HG03521 (cell line): Measurements from ENCODE around the gene ARID1A.
A peak's percentile ranks its signal among the peaks of the same experiment; 100 is the strongest.
"Not testable (repeated sequence)": the region's sequence is repeated elsewhere in the genome, so short reads cannot be mapped to it uniquely, and the experiment has no call there.

Source experiments
- ATAC-seq: cut with Tn5 transposase; IDR thresholded peaks from one replicate; pipeline ENCODE4 v1.9.1; 2021; ENCODE audit warnings: mild to moderate bottlenecking, moderate library complexity; ENCODE audit not compliant: unreplicated experiment

Gene ARID1A

GRCh38 chr1:26786437-26787380 is 90.9 kb downstream of the ARID1A start:
- no peak for ATAC-seq

- ATAC-seq: peak; percentile 30
Observed at GRCh38 chr1:26787381-26787705, 91.5 kb downstream of the ARID1A start.

DNA sequence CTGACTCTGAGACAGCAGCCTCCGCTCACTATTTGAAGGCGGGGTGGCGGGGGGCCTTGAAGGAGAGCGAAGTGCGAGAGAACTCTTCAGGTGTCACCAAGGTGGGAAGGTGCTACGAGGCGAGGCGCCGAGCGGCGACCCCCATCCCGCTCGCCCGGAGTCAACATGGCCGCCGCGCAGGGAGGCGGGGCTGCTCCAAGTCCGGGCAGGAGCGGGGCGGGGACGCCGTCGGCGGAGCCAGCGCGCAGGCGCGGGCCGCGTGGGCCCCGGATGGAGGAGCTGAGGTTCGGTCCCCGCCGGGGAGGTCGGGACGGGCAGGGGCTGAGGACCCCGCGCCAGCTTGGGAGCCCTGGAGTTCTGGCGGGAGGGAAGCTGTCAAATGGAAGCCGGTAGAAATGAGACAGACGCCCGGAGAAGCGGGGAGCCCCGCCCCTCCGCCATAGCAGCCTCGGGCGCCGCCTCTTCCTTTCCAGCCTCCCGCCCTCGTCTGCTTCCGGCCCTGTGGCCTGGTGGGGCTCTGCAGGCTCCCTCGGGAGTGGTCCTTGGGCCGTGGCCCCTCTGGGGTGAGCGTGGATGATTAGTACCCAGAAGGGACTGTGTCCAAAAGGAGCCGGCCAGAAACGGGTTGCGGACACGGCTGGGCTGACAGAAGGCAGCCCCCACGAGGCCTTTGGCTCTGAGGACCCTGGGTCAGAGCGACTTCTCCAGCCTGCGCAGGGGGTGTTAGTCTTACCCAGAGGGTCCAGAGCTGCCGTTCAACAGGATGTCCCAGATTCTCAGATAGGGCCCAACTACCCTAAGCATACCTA is 92.1 kb downstream of the ARID1A start, which contains the start of gene PIGV:
TSS of gene PIGV (plus strand) at position 245 of the 809 bp plus-strand sequence. CDS start 2,866 bp downstream, outside the sequence.
- ATAC-seq: peak; percentile 77

DNA sequence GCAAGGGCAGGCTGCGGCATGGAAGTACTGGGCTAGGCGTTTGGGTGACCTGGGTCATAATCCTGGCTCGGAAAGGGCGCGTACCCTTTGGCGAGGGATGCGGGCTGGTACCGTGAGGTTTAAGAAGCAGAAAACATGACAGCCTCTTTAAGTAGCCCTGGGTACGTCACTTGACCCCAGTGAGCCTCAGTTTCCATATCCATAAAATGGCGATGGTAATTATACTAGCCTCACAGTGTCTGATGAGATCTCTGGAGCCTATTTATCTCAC is 92.6 kb downstream of the ARID1A start:
- ATAC-seq: no peak

DNA sequence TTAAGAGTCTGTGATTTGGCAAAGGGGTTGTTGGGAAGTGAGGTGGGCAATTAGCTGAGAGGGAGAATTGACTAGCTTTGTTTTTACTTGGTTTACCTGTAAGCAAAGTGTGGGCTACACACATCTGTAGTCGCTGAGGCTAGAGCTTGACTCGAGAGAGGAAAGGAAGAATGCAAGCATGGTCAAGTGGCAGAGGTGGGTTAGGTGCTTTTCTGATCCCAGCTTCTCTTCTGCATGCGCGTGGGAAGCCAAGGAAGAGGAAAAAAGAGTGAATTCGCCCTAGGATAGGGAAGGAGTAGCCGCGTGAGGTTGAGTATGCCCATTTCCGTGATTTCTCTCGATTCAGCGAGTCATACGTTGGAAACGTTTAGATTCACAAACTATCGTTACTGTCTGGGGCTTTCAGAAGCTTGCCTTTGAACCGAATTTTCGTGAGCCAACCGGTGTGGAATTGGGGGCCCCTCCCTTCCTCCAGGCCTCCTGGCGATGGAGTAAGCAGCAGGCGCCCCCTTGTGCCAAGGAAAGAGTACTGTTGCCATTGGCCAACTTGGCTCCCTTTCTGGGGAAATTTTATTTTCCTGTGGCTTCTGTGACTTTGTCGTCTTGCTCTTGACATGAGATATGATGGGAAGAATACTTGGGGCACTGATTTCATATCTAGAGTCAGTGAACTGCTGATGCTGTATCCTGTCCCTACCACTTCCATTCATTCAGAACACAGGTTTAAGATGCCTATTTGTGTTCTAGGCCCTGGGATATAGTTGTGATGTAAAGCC is 93.2 kb downstream of the ARID1A start:
- no peak for ATAC-seq

DNA sequence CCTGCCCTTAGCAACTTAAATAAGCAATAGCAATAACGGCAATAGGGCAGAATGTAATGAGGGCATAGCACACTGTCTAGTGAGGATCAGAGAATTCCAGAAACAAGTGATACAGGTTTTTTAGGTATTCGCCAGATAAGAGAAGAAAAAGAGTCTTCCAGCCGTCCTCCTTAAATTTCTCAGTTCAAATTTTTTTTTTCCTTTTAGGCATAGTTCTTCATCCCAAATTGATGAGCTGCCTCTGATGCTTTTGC is 93.7 kb downstream of the ARID1A start:
- no peak for ATAC-seq

GRCh38 chr1:26789931-26790330 is 94.1 kb downstream of the ARID1A start:
- no peak for ATAC-seq

GRCh38 chr1:26790551-26790953 is 94.7 kb downstream of the ARID1A start:
- no peak for ATAC-seq

- ATAC-seq: no peak
Observed at GRCh38 chr1:26791148-26791547, 95.3 kb downstream of the ARID1A start.

GRCh38 chr1:26791626-26792025 is 95.8 kb downstream of the ARID1A start:
- ATAC-seq: no peak

- no peak for ATAC-seq
Observed at GRCh38 chr1:26792924-26793323, 97.1 kb downstream of the ARID1A start.

DNA sequence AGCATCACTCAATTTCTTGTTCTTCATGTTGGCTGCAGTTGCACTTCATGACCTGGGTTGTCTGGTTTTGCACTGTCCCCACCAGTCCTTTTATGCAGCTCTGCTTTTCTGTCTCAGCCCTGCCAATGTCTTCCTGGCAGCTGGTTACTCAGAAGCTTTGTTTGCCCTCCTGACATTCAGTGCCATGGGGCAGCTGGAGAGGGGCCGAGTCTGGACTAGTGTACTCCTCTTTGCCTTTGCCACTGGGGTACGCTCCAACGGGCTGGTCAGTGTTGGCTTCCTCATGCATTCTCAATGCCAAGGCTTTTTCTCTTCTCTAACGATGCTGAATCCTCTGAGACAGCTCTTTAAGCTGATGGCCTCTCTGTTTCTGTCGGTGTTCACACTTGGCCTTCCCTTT is 98.6 kb downstream of the ARID1A start:
- ATAC-seq: no peak

- no peak for ATAC-seq
Observed at GRCh38 chr1:26797627-26798026, 101.8 kb downstream of the ARID1A start.

GRCh38 chr1:26799479-26800142 is 103.8 kb downstream of the ARID1A start:
- ATAC-seq: no peak

GRCh38 chr1:26803932-26804331 is 108.1 kb downstream of the ARID1A start:
- ATAC-seq: not testable (repeated sequence)

DNA sequence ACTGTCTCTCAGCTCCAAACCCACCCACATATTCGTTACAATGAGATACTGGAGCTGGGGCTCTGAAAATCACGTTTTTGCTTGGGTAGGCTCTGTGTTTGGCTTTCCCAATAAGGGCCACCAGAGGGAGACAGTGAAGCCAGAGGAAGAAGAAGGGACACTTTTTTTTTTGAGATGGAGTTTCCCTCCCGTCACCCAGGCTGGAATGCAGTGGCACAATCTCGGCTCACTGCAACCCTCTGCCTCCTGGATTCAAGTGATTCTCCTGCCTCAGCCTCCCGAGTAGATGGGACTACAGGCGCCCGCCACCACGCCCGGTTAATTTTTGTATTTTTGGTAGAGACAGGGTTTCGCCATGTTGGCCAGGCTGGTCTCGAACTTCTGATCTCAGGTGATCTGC is 114.3 kb downstream of the ARID1A start:
- ATAC-seq: not testable (repeated sequence)

GRCh38 chr1:26811057-26811456 is 115.2 kb downstream of the ARID1A start:
- ATAC-seq: no peak

- ATAC-seq: no peak
Observed at GRCh38 chr1:26811708-26812107, 115.9 kb downstream of the ARID1A start.

- no peak for ATAC-seq
Observed at GRCh38 chr1:26814377-26814776, 118.6 kb downstream of the ARID1A start.

GRCh38 chr1:26814893-26815292 is 119.1 kb downstream of the ARID1A start:
- ATAC-seq: no peak

- ATAC-seq: no peak
Observed at GRCh38 chr1:26820784-26821269, 125.0 kb downstream of the ARID1A start.
